Transverse colon (tissue), 4 donors: ENCODE results near the gene ADRA2A. TPM values are rescaled to one million over a fixed set of nuclear protein-coding genes. Genes with fewer than 3 reads are reported as not detected.
A peak's percentile ranks its signal among the peaks of the same experiment; 100 is the strongest.

Source experiments
- DNase-seq: peaks from one replicate; pipeline ENCODE4 v3.0.0-alpha.2; 2019
- H3K27ac ChIP-seq, 4 donors: fragments of 200-600 bp; sonication (generic); 2 replicates each; pipeline ENCODE4 v1.5.1; 2016 to 2018; ENCODE audit warnings: inconsistent platforms in 4 of 4
- H3K27me3 ChIP-seq: fragments of 200-600 bp; sonication (generic); 2 replicates; pipeline ENCODE4 v1.5.1; 2017; ENCODE audit warnings: inconsistent platforms
- H3K36me3 ChIP-seq, 4 donors: fragments of 200-600 bp; sonication (generic); 2 replicates each; pipeline ENCODE4 v1.5.1; 2017 to 2019; ENCODE audit warnings: inconsistent platforms in 4 of 4
- H3K4me1 ChIP-seq, 4 donors: fragments of 200-600 bp; sonication (generic); 2 replicates each; pipeline ENCODE4 v1.5.1; 2017 to 2020; ENCODE audit warnings: inconsistent platforms in 4 of 4
- H3K4me3 ChIP-seq, 4 donors: fragments of 200-600 bp; sonication (generic); 1 replicate in 1 of 4; 2 replicates in 3 of 4; pipeline versions ENCODE4 v1.5.1 to v1.6.1; 2017 to 2019; ENCODE audit warnings: inconsistent platforms in 4 of 4
- H3K9me3 ChIP-seq, 2 donors: fragments of 200-600 bp; sonication (generic); 2 replicates each; pipeline ENCODE4 v1.5.1; 2017 to 2019; ENCODE audit warnings: inconsistent platforms in 2 of 2
- CTCF ChIP-seq, 5 experiments: fragments of 200-600 bp in 3 of 5; fragments of 450-650 bp in 2 of 5; sonication (generic) in 3 of 5; IDR thresholded peaks; 1 replicate in 2 of 5; 2 replicates in 3 of 5; pipeline ENCODE4 v1.5.1; 2016 to 2017; ENCODE audit warnings: antibody characterized with exemption in 5 of 5, inconsistent platforms in 3 of 5, mild to moderate bottlenecking in 2 of 5, moderate library complexity in 1 of 5
- EP300 ChIP-seq: sonication (generic); formaldehyde crosslinking; IDR thresholded peaks from one replicate; pipeline ENCODE4 v1.6.1; 2017; ENCODE audit warnings: antibody characterized with exemption, low read depth
- POLR2A ChIP-seq: fragments of 450-650 bp; IDR thresholded peaks from one replicate; pipeline ENCODE4 v1.6.1; 2016; ENCODE audit warnings: antibody characterized with exemption, mild to moderate bottlenecking, moderate library complexity
- POLR2AphosphoS5 ChIP-seq, 3 donors: sonication (generic); formaldehyde crosslinking; IDR thresholded peaks; one replicate each; pipeline ENCODE4 v1.6.1; 2016; ENCODE audit warnings: antibody characterized with exemption in 3 of 3
- WGBS, 2 donors: methylation state at CpG; one replicate each; pipeline ENCODE4 v1.1.5; 2018; ENCODE audit warnings: low coverage in 1 of 2; 5-methylcytosine and 5-hydroxymethylcytosine counted together
- in situ Hi-C, 4 donors: fragments of 200-750 bp; cut with MboI; loops; one replicate each; pipeline versions ENCODE4 v1.15.0 to v1.15.1; 2017; ENCODE audit warnings: low sequenced_read_pairs in 3 of 4, low pct_ligation_motif_present in 1 of 4, low pct_unique_long_range_greater_than_20kb in 1 of 4
- intact Hi-C: fragments of 100-400 bp; cut with DNase I; formaldehyde crosslinking; loops from one replicate; pipeline ENCODE4 v1.15.1; 2023; ENCODE audit warnings: low total_unique reads
- total RNA-seq, 4 donors: library from RNA; depleted of rRNA; stranded (reverse); fragments of >200 nt; gene quantifications; one replicate each; pipeline ENCODE4 v1.1.0, GENCODE V29; 2016

Gene ADRA2A
- total RNA-seq, 4 donors from 2014 or later: 11.9 to 53.5 (median 17.7) TPM

GRCh38 chr10:111116211-111116610 is 39.4 kb downstream of the ADRA2A start:
- in situ Hi-C loops: no loop called here
- intact Hi-C loops: no loop called here
- 87% methylated on average over 7 of the region's 9 CpGs; no CpG with 5 or more reads in 1 of the 2 donors for WGBS, 2 donors

DNA sequence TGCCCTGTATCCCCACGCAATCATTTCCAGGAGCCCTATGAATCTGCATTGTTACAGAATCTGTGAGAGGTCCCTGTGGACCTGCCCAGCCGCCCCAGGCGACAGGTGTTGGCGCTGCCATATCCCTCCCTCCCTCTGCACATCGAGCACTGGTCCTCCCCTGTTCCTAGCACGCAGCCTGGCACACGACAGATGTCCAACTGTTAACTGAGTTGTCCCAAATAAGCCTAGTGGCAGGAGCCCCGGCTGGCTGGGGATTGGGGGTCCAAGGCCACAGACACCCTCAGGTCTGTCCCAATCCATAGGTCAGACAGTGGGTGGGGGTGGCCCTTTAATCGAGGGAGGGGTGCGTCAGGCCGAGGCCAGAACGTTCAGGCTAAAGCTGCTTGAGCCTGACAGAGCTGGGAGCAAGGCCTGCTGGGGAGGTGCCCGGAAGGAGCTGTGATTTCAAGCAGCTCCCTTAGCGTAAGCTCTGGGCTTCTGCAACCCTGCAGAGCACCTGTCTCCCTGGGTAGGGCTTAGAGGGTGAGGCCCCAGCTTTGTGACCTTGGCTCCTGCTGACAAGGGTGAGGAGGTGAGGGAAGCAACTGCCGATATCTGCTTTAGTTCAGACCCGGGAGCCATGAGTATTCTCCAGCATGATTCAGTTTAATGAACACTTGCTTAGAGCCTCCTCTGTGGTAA is 40.1 kb downstream of the ADRA2A start:
- Histone ChIP-seq H3K27ac (no peak overlapping the region), H3K4me1 (peaks cover 0 to 9% (median 0%) of the 10 kb centered on the region in 4 donors), H3K9me3 (no peaks in the 10 kb centered on the region), H3K27me3 (no peaks in the 10 kb centered on the region), H3K36me3 (no peaks in the 10 kb centered on the region), H3K4me3 (no peak overlapping the region)
- in situ Hi-C loops: no loop called here
- 71% methylated on average over 16 of the region's 16 CpGs; no CpG with 5 or more reads in 1 of the 2 donors for WGBS, 2 donors
- intact Hi-C loops: no loop called here
- TF ChIP-seq EP300 (no peak), POLR2AphosphoS5 (IDR thresholded peaks at IDR 0.05) (no peak), CTCF (IDR thresholded peaks at IDR 0.05) (no peak), POLR2A (no peak)
- DNase-seq: peak; percentile 24

More at GRCh38 chr10:111116211-111116610, 39.4 kb downstream of the ADRA2A start:
- no peak overlapping the region for H3K4me3 ChIP-seq
- H3K36me3 ChIP-seq: no peaks in the 10 kb centered on the region
- H3K27me3 ChIP-seq: no peaks in the 10 kb centered on the region
- H3K4me1 ChIP-seq: peaks cover 0 to 9% (median 0%) of the 10 kb centered on the region in 4 donors
- H3K9me3 ChIP-seq: no peaks in the 10 kb centered on the region
- DNase-seq: no peak
- no peak for TF ChIP-seq EP300
- TF ChIP-seq POLR2AphosphoS5 (IDR thresholded peaks at IDR 0.05): no peak
- no peak overlapping the region for H3K27ac ChIP-seq

GRCh38 chr10:111117528-111118277 is 40.9 kb downstream of the ADRA2A start:
- no peak overlapping the region for H3K27ac ChIP-seq
- no peaks in the 10 kb centered on the region for H3K36me3 ChIP-seq
- no peaks in the 10 kb centered on the region for H3K27me3 ChIP-seq
- 87 to 88% methylated on average over 1 to 8 of the region's 8 CpGs for WGBS, 2 donors
- DNase-seq: no peak
- peaks cover 0 to 4% (median 0%) of the 10 kb centered on the region in 4 donors for H3K4me1 ChIP-seq
- TF ChIP-seq POLR2A (no peak), EP300 (no peak), CTCF (IDR thresholded peaks at IDR 0.05) (no peak), POLR2AphosphoS5 (IDR thresholded peaks at IDR 0.05) (no peak)
- in situ Hi-C loops (no loop called here), intact Hi-C loops (no loop called here)
- no peaks in the 10 kb centered on the region for H3K9me3 ChIP-seq
- no peak overlapping the region for H3K4me3 ChIP-seq

- H3K9me3 ChIP-seq: no peaks in the 10 kb centered on the region
- no peak for DNase-seq
- in situ Hi-C loops: no loop called here
- no peaks in the 10 kb centered on the region for H3K27me3 ChIP-seq
- H3K27ac ChIP-seq: no peak overlapping the region
- no peak overlapping the region for H3K4me3 ChIP-seq
- H3K36me3 ChIP-seq: no peaks in the 10 kb centered on the region
- intact Hi-C loops: no loop called here
- TF ChIP-seq CTCF (IDR thresholded peaks at IDR 0.05) (no peak), POLR2AphosphoS5 (IDR thresholded peaks at IDR 0.05) (no peak), POLR2A (no peak), EP300 (no peak)
- WGBS, 2 donors: 89% methylated on average over 3 of the region's 3 CpGs; no CpG with 5 or more reads in 1 of the 2 donors
- H3K4me1 ChIP-seq: peaks cover 0 to 4% (median 0%) of the 10 kb centered on the region in 4 donors
Measured at GRCh38 chr10:111118758-111119157, 41.9 kb downstream of the ADRA2A start.
